B cell (primary cell): ENCODE data around the gene LRRIQ3.
"Not testable (repeated sequence)": the region's sequence is repeated elsewhere in the genome, so short reads cannot be mapped to it uniquely, and the experiment has no call there.

Source experiments
- CTCF ChIP-seq: fragments of 200-600 bp; IDR thresholded peaks from one replicate; pipeline ENCODE4 v1.8.0; 2022; ENCODE audit warnings: antibody characterized with exemption, mild to moderate bottlenecking
- EZH2 ChIP-seq: IDR thresholded peaks from 2 replicates; pipeline ENCODE4 v1.6.1; 2012; ENCODE audit warnings: borderline replicate concordance, low read depth, mild to moderate bottlenecking, moderate library complexity, low read length; ENCODE audit not compliant: insufficient read depth, poor library complexity, severe bottlenecking

GRCh38 chr1:74117370-74117769 is 80.6 kb downstream of the LRRIQ3 start:
- TF ChIP-seq CTCF, EZH2: not testable (repeated sequence)
